B cell (primary cell): Measurements from ENCODE around the gene SPINT3. TPM values are rescaled to one million over a fixed set of nuclear protein-coding genes. Genes with fewer than 3 reads are reported as not detected.

Source experiments
- ATAC-seq: fragments of 200-7000 bp; cut with Tn5 transposase; one replicate; pipeline ENCODE4 v1.10.0; 2021; ENCODE audit warnings: low read depth, mild to moderate bottlenecking, moderate number of reproducible peaks, moderate library complexity
- CTCF ChIA-PET: fragments of 350-600 bp; sonication (Branson Sonifier 250); formaldehyde crosslinking; loops from one replicate; lab custom pipeline; 2021; ENCODE audit warnings: antibody characterized with exemption, inconsistent platforms; lab: Charles Lee
- POLR2A ChIA-PET: fragments of 350-600 bp; sonication (Branson Sonifier 250); formaldehyde crosslinking; loops from one replicate; lab custom pipeline; 2021; ENCODE audit warnings: antibody characterized with exemption; lab: Charles Lee
- DNase-seq: peaks from one replicate; pipeline ENCODE4 v3.0.0; 2013
- H2AFZ ChIP-seq: 2 replicates; pipeline ENCODE4 v1.6.1; 2012; ENCODE audit warnings: mild to moderate bottlenecking, low read depth, low read length; ENCODE audit not compliant: insufficient read depth, poor library complexity, severe bottlenecking
- H3K27ac ChIP-seq, 2 donors: 1 replicate in 1 of 2; 2 replicates in 1 of 2; pipeline ENCODE4 v1.5.1; 2012 to 2013; ENCODE audit warnings: low read length in 2 of 2, mild to moderate bottlenecking in 2 of 2, moderate library complexity in 1 of 2
- H3K27me3 ChIP-seq, 4 experiments: fragments of 200-600 bp in 1 of 4; sonication (generic) in 1 of 4; replicated peaks in 1 of 4; 1 replicate in 2 of 4; 2 replicates in 2 of 4; pipeline versions ENCODE4 v1.6.1 to v1.7.0; 2013 to 2016; ENCODE audit warnings: low read length in 3 of 4, mild to moderate bottlenecking in 2 of 4, mixed read lengths in 1 of 4, moderate library complexity in 1 of 4; ENCODE audit not compliant: insufficient read depth in 4 of 4, control insufficient read depth in 3 of 4; ENCODE audit errors: control extremely low read depth in 1 of 4
- H3K36me3 ChIP-seq, 2 experiments: replicated peaks in 1 of 2; 1 replicate in 1 of 2; 2 replicates in 1 of 2; pipeline versions ENCODE4 v1.6.1 to v1.7.1; 2013; ENCODE audit warnings: low read length in 1 of 2; ENCODE audit not compliant: insufficient read depth in 2 of 2, control insufficient read depth in 1 of 2; ENCODE audit errors: control extremely low read depth in 1 of 2, extremely low read depth in 1 of 2
- H3K4me1 ChIP-seq, 2 donors: fragments of 200-600 bp in 1 of 2; sonication (generic) in 1 of 2; 1 replicate in 1 of 2; 2 replicates in 1 of 2; pipeline versions ENCODE4 v1.5.1 to v1.6.1; 2013 to 2017; ENCODE audit warnings: low read length in 2 of 2; ENCODE audit not compliant: control insufficient read depth in 2 of 2, insufficient read depth in 2 of 2
- H3K4me2 ChIP-seq: replicated peaks from 2 replicates; pipeline ENCODE3; 2012; ENCODE audit warnings: mild to moderate bottlenecking, low read depth, low read length; ENCODE audit not compliant: poor library complexity, severe bottlenecking
- H3K4me3 ChIP-seq, 5 experiments: fragments of 200-600 bp in 1 of 5; sonication (generic) in 1 of 5; 1 replicate in 3 of 5; 2 replicates in 2 of 5; pipeline versions ENCODE4 v1.5.1 to v1.7.0; 2011 to 2016; ENCODE audit warnings: low read length in 4 of 5, mild to moderate bottlenecking in 4 of 5, low read depth in 2 of 5, control low read depth in 1 of 5, moderate library complexity in 1 of 5; ENCODE audit not compliant: insufficient read depth in 1 of 5; ENCODE audit errors: control extremely low read depth in 1 of 5, extremely low read depth in 1 of 5
- H3K79me2 ChIP-seq: fragments of 200-600 bp; sonication (generic); one replicate; pipeline ENCODE4 v1.6.0; 2016; ENCODE audit warnings: low read length; ENCODE audit not compliant: control insufficient read depth, insufficient read depth
- H3K9ac ChIP-seq: fragments of 200-600 bp; sonication (generic); 2 replicates; pipeline ENCODE4 v1.6.1; 2017; ENCODE audit warnings: mild to moderate bottlenecking, low read length, moderate library complexity
- H3K9me3 ChIP-seq, 3 donors: one replicate each; pipeline versions ENCODE4 v1.6.1 to v1.7.1; 2013; ENCODE audit warnings: low read length in 2 of 3; ENCODE audit not compliant: control insufficient read depth in 2 of 3, insufficient read depth in 1 of 3; ENCODE audit errors: control extremely low read depth in 1 of 3
- H4K20me1 ChIP-seq: 2 replicates; pipeline ENCODE4 v1.6.0; 2012; ENCODE audit warnings: mild to moderate bottlenecking, low read length; ENCODE audit not compliant: insufficient read depth, control insufficient read depth, poor library complexity, severe bottlenecking
- H3K27ac Mint-ChIP-seq: one replicate; pipeline ENCODE4 v1.8.0; 2021; ENCODE audit warnings: mixed read lengths
- H3K27me3 Mint-ChIP-seq: one replicate; pipeline ENCODE4 v1.8.0; 2021; ENCODE audit warnings: mixed read lengths
- H3K4me1 Mint-ChIP-seq: one replicate; pipeline ENCODE4 v1.8.0; 2021; ENCODE audit warnings: mixed read lengths
- H3K4me3 Mint-ChIP-seq: one replicate; pipeline ENCODE4 v1.8.0; 2021; ENCODE audit warnings: mixed read lengths
- H3K9me3 Mint-ChIP-seq: one replicate; pipeline ENCODE4 v1.8.0; 2022; ENCODE audit warnings: mixed read lengths; ENCODE audit not compliant: insufficient read depth
- EZH2 ChIP-seq: IDR thresholded peaks from 2 replicates; pipeline ENCODE4 v1.6.1; 2012; ENCODE audit warnings: borderline replicate concordance, low read depth, mild to moderate bottlenecking, moderate library complexity, low read length; ENCODE audit not compliant: insufficient read depth, poor library complexity, severe bottlenecking
- WGBS: methylation state at CpG from one replicate; pipeline ENCODE4 v1.1.5; 2013; ENCODE audit warnings: missing lambda C conversion rate; ENCODE audit not compliant: insufficient coverage; 5-methylcytosine and 5-hydroxymethylcytosine counted together
- intact Hi-C: fragments of 100-400 bp; cut with micrococcal nuclease; formaldehyde crosslinking; loops from one replicate; pipeline ENCODE4 v1.10.0; 2022
- polyA plus RNA-seq: library from polyadenylated mRNA; depleted of rRNA; stranded (reverse); fragments of >200 nt; gene quantifications from 2 replicates; pipeline ENCODE4 v1.2.3, GENCODE V29; 2012
- total RNA-seq, 2 donors: library from RNA; stranded (reverse); fragments of 120-200 nt in 1 of 2; gene quantifications; 1 replicate in 1 of 2; 2 replicates in 1 of 2; pipeline versions ENCODE4 v1.2.3 to v1.2.4, GENCODE V29; 2013 to 2022
- TF ChIP-seq, protein P1 (sequence below): fragments of 200-600 bp; IDR thresholded peaks from one replicate; pipeline ENCODE4 v1.8.0; 2022; ENCODE audit warnings: antibody characterized with exemption, mild to moderate bottlenecking

The SPINT3 gene
- total and polyA plus RNA-seq, 2 donors (not counting 1 experiment from before 2014, with no cell fraction given): not detected

GRCh38 chr20:45503403-45503802 lies 12.0 kb downstream of the SPINT3 start:
- H3K4me2 ChIP-seq: no peak overlapping the region
- H3K9ac ChIP-seq: no peak overlapping the region
- Mint-ChIP-seq H3K4me3 (no peak overlapping the region), H3K9me3 (no peaks in the 10 kb centered on the region), H3K27ac (no peak overlapping the region), H3K4me1 (peaks cover 13% of the 10 kb centered on the region), H3K27me3 (peaks cover 53% of the 10 kb centered on the region)
- no peaks in the 10 kb centered on the region for H3K36me3 ChIP-seq
- H4K20me1 ChIP-seq: no peaks in the 10 kb centered on the region
- WGBS: no CpG with 5 or more reads among the region's 2 CpGs
- ChIA-PET POLR2A (no interaction called here), CTCF (no interaction called here)
- intact Hi-C loops: no loop called here
- H3K27ac ChIP-seq: no peak overlapping the region
- ATAC-seq: no peak
- H3K79me2 ChIP-seq: no peaks in the 10 kb centered on the region
- no peak overlapping the region for H2AFZ ChIP-seq
- DNase-seq: no peak
- H3K9me3 ChIP-seq: no peaks in the 10 kb centered on the region
- H3K4me1 ChIP-seq: no peaks in the 10 kb centered on the region
- no peak for TF ChIP-seq EZH2
- TF ChIP-seq, protein P1, sequence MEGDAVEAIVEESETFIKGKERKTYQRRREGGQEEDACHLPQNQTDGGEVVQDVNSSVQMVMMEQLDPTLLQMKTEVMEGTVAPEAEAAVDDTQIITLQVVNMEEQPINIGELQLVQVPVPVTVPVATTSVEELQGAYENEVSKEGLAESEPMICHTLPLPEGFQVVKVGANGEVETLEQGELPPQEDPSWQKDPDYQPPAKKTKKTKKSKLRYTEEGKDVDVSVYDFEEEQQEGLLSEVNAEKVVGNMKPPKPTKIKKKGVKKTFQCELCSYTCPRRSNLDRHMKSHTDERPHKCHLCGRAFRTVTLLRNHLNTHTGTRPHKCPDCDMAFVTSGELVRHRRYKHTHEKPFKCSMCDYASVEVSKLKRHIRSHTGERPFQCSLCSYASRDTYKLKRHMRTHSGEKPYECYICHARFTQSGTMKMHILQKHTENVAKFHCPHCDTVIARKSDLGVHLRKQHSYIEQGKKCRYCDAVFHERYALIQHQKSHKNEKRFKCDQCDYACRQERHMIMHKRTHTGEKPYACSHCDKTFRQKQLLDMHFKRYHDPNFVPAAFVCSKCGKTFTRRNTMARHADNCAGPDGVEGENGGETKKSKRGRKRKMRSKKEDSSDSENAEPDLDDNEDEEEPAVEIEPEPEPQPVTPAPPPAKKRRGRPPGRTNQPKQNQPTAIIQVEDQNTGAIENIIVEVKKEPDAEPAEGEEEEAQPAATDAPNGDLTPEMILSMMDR: no peak
- peaks cover 0 to 13% (median 8%) of the 10 kb centered on the region in 4 experiments for H3K27me3 ChIP-seq
- no peak overlapping the region for H3K4me3 ChIP-seq

DNA sequence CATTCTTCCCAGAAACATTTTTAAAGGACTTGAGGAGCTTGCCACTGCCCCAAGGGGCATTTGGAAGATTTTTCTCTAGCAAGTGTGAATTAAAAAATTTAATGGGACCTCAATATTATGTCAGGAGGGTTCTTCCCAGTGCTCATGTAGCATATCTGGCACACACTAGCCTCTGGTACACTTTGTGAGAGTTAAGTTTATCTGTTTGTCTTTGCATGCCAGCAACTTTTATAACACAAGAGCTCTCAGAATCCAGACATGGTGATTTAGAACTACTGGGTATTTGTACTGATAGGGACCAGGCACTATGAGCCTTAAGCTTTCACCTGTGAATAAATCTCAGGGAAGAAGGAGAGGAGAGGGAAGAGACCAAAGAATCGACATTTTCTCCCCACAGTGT lies 12.9 kb downstream of the SPINT3 start:
- no peaks in the 10 kb centered on the region for H4K20me1 ChIP-seq
- ChIA-PET POLR2A (no interaction called here), CTCF (no interaction called here)
- H3K79me2 ChIP-seq: no peaks in the 10 kb centered on the region
- no peak overlapping the region for H3K9ac ChIP-seq
- Mint-ChIP-seq H3K4me3 (no peak overlapping the region), H3K27me3 (peaks cover 53% of the 10 kb centered on the region), H3K9me3 (no peaks in the 10 kb centered on the region), H3K27ac (no peak overlapping the region), H3K4me1 (peaks cover 8% of the 10 kb centered on the region)
- DNase-seq (no peak), ATAC-seq (no peak)
- WGBS: 86% methylated on average over 1 of the region's 1 CpG
- peaks cover 0 to 13% (median 8%) of the 10 kb centered on the region in 4 experiments for H3K27me3 ChIP-seq
- TF ChIP-seq, protein P1: no peak
- no peak for TF ChIP-seq EZH2
- no peak overlapping the region for H3K4me2 ChIP-seq
- H3K4me1 ChIP-seq: no peaks in the 10 kb centered on the region
- H3K4me3 ChIP-seq: no peak overlapping the region
- no peak overlapping the region for H3K27ac ChIP-seq
- no peaks in the 10 kb centered on the region for H3K9me3 ChIP-seq
- H3K36me3 ChIP-seq: no peaks in the 10 kb centered on the region
- intact Hi-C loops: no loop called here
- no peak overlapping the region for H2AFZ ChIP-seq
